ENCODE results near the gene KLHL12. TPM values are rescaled to one million over a fixed set of nuclear protein-coding genes. Genes with fewer than 3 reads are reported as not detected.

KLHL12 gene
- total and polyA plus RNA-seq, 8 donors: 26.6 to 40.0 (median 35.6) TPM

DNA sequence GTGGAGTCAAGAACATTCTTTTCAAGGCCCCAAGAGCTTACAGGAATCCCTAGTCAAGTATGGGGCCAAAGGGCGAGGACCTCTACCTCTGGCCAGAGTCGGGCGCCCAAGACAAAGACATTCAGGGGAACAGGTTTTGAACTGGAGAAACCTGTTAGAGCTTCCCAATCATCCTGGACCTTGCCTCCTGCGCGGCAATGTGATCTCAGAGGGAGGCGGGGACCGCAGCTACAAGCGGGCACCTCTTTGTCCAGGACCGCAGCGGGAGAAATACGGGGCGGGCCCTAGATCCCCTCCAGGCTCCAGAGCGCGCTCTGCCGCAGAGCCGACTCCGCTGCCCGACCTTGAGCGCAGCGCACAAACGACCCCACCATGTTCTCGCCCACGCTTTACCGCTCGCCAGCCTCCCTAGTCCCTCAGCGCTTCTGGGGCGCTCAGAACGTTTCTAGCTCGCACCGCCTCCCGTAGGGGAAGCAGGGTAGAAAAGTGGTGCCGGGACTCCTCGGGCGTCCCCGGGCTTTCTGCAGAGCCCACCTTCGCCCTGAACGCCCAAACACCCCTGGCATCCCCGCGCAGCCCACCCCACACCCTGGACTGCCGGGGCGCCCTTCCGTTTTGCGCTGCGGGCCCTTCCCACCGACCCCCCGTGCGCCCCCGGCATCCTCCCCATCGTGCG is 66.2 kb downstream of the KLHL12 start:
- Histone ChIP-seq H3K36me3 (no peaks in the 10 kb centered on the region), H3K27ac (peak overlapping the region in 1 of 2 donors; percentile 41), H3K9me3 (no peaks in the 10 kb centered on the region), H3K4me3 (peak overlapping the region; percentile 72 to 79), H3K27me3 (peaks cover 0 to 12% of the 10 kb centered on the region in 2 donors), H3K4me1 (peaks cover 3 to 40% of the 10 kb centered on the region in 2 donors)
- intact Hi-C loops (cut with DNase I): no loop called here
- DNase-seq (peak; percentile 47 to 89 (median 73)), ATAC-seq (peak; percentile 88)
- TF ChIP-seq, protein P1, sequence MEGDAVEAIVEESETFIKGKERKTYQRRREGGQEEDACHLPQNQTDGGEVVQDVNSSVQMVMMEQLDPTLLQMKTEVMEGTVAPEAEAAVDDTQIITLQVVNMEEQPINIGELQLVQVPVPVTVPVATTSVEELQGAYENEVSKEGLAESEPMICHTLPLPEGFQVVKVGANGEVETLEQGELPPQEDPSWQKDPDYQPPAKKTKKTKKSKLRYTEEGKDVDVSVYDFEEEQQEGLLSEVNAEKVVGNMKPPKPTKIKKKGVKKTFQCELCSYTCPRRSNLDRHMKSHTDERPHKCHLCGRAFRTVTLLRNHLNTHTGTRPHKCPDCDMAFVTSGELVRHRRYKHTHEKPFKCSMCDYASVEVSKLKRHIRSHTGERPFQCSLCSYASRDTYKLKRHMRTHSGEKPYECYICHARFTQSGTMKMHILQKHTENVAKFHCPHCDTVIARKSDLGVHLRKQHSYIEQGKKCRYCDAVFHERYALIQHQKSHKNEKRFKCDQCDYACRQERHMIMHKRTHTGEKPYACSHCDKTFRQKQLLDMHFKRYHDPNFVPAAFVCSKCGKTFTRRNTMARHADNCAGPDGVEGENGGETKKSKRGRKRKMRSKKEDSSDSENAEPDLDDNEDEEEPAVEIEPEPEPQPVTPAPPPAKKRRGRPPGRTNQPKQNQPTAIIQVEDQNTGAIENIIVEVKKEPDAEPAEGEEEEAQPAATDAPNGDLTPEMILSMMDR (IDR thresholded peaks at IDR 0.05): no peak

DNA sequence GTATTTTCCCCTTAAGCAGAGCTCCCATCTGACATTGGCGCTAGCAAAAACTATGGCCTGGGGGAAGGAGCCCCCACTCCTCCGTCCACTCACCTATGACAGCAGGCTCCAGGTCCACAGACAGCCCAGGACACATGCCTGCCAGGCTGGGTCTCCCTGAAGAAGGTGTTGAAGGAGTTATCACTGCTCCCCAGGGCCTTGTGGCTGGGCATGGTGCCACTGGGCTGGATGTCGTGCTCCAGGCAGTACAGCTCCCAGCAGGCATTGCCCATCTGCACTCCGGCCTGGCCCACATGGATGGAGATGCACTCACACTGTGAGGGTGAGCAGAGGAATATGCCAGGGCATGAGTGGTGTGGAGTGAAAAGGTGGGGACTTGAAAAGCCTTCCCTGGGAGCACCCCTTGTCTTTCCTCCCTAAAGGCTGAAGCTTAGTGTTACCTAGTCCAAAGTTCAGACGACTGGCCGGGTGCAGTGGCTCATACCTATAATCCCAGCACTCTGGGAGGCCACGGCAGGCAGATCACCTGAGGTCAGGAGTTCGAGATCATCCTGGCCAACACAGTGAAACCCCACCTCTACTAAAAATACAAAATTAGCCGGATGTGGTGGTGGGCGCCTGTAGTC is 68.1 kb downstream of the KLHL12 start:
- Histone ChIP-seq H3K27me3 (peaks cover 0 to 12% of the 10 kb centered on the region in 2 donors), H3K27ac (peak overlapping the region in 1 of 2 donors; percentile 41), H3K4me1 (peaks cover 3 to 40% of the 10 kb centered on the region in 2 donors), H3K4me3 (no peak overlapping the region), H3K9me3 (no peaks in the 10 kb centered on the region), H3K36me3 (no peaks in the 10 kb centered on the region)
- intact Hi-C loops (cut with DNase I): no loop called here
- ATAC-seq (no peak), DNase-seq (no peak)
- TF ChIP-seq, protein P1 (IDR thresholded peaks at IDR 0.05): no peak

DNA sequence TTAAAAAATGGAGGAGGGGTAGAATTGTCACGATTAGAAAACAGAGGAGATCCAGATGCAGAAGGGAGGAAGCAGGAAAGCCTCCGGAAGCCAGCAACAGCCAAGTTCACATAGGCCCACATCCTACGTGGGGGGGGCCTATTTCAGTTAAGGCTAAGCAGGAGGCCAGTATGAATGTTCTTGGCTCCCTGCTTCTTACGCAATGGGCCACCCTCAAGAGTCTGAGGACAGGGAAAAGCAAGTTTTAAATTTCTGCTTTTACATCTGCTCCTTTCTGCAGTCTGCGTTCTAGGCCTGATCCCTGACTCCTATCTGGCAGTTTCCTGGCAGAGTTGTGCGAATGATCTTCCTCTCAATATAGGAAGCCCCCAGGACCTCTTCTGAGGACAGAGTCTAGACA is 68.7 kb downstream of the KLHL12 start:
- Histone ChIP-seq H3K36me3 (no peaks in the 10 kb centered on the region), H3K4me1 (peaks cover 3 to 40% of the 10 kb centered on the region in 2 donors), H3K27me3 (peaks cover 0 to 12% of the 10 kb centered on the region in 2 donors), H3K27ac (peak overlapping the region in 1 of 2 donors; percentile 41), H3K9me3 (no peaks in the 10 kb centered on the region), H3K4me3 (no peak overlapping the region)
- ATAC-seq (no peak), DNase-seq (peak in 3 of 4 donors; percentile 37 to 92 (median 80))
- TF ChIP-seq, protein P1 (IDR thresholded peaks at IDR 0.05): no peak
- intact Hi-C loops (cut with DNase I): no loop called here

DNA sequence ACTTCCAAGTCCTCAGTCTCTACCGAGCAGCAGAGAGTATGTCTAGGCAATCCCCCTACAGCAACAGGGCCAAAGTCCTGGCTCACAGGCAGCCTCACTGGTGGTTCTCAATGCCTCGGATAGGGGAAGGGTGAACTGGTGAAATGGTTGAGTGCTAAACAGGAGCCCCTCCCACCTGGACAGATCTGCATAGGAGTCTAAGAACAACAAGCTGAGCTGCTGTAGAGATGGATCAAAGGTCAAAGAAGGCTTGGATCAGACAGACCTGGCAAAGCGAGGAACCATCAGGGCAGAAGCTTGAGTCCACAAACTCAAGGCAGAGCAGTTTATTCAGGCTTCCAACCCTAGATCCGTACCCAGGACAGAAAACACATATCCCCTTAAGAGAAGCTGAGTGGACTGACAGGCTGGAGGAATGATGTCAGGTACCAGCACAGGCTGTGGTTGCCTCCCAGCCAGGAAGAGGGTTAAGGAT is 69.9 kb downstream of the KLHL12 start:
- Histone ChIP-seq H3K36me3 (no peaks in the 10 kb centered on the region), H3K27me3 (peaks cover 0 to 12% of the 10 kb centered on the region in 2 donors), H3K9me3 (no peaks in the 10 kb centered on the region), H3K27ac (no peak overlapping the region), H3K4me1 (peaks cover 3 to 38% of the 10 kb centered on the region in 2 donors), H3K4me3 (no peak overlapping the region)
- intact Hi-C loops (cut with DNase I): no loop called here
- TF ChIP-seq, protein P1 (IDR thresholded peaks at IDR 0.05): no peak
- ATAC-seq (no peak), DNase-seq (no peak)

- Histone ChIP-seq H3K9me3 (no peaks in the 10 kb centered on the region), H3K27me3 (peaks cover 0 to 8% of the 10 kb centered on the region in 2 donors), H3K4me3 (no peak overlapping the region), H3K36me3 (no peaks in the 10 kb centered on the region), H3K27ac (no peak overlapping the region), H3K4me1 (peaks cover 3 to 31% of the 10 kb centered on the region in 2 donors)
- intact Hi-C loops (cut with DNase I): no loop called here
- DNase-seq (no peak), ATAC-seq (no peak)
- TF ChIP-seq, protein P1 (IDR thresholded peaks at IDR 0.05): no peak
Measured at GRCh38 chr1:202856014-202856413, 71.0 kb downstream of the KLHL12 start.
